Tibial nerve (tissue), 4 donors: Measurements from ENCODE around the gene TOX2. TPM values are rescaled to one million over a fixed set of nuclear protein-coding genes. Genes with fewer than 3 reads are reported as not detected.

Experiments
- DNase-seq, 2 donors: peaks; one replicate each; pipeline ENCODE4 v3.0.0-alpha.2; 2019; ENCODE audit warnings: low spot score in 2 of 2
- H3K27ac ChIP-seq, 4 donors: fragments of 200-600 bp; sonication (generic) in 3 of 4; one replicate each; pipeline ENCODE4 v1.5.1; 2017 to 2019; ENCODE audit warnings: mild to moderate bottlenecking in 1 of 4
- H3K27me3 ChIP-seq, 2 donors: fragments of 200-600 bp; sonication (generic) in 1 of 2; one replicate each; pipeline versions ENCODE4 v1.5.1 to v1.6.0; 2017 to 2019
- H3K36me3 ChIP-seq, 3 donors: fragments of 200-600 bp; sonication (generic); one replicate each; pipeline ENCODE4 v1.5.1; 2018 to 2019
- H3K4me1 ChIP-seq, 4 donors: fragments of 200-600 bp; sonication (generic) in 3 of 4; one replicate each; pipeline ENCODE4 v1.5.1; 2017 to 2019
- H3K4me3 ChIP-seq, 4 donors: fragments of 200-600 bp; sonication (generic) in 3 of 4; one replicate each; pipeline ENCODE4 v1.5.1; 2017 to 2019; ENCODE audit warnings: mild to moderate bottlenecking in 1 of 4, moderate library complexity in 1 of 4
- H3K9me3 ChIP-seq, 4 donors: fragments of 200-600 bp; sonication (generic) in 3 of 4; one replicate each; pipeline ENCODE4 v1.5.1; 2017 to 2019
- CTCF ChIP-seq, 5 experiments: fragments of 200-600 bp in 3 of 5; fragments of 450-650 bp in 2 of 5; sonication (generic) in 3 of 5; IDR thresholded peaks; one replicate each; pipeline ENCODE4 v1.5.1; 2016 to 2019; ENCODE audit warnings: antibody characterized with exemption in 5 of 5, mild to moderate bottlenecking in 3 of 5, moderate library complexity in 2 of 5
- EP300 ChIP-seq, 2 donors: sonication (generic); formaldehyde crosslinking; IDR thresholded peaks; one replicate each; pipeline ENCODE4 v1.6.1; 2017; ENCODE audit warnings: antibody characterized with exemption in 2 of 2, mild to moderate bottlenecking in 1 of 2
- POLR2A ChIP-seq, 2 donors: fragments of 450-650 bp; IDR thresholded peaks; one replicate each; pipeline ENCODE4 v1.6.1; 2017; ENCODE audit warnings: antibody characterized with exemption in 2 of 2, mild to moderate bottlenecking in 2 of 2, moderate library complexity in 2 of 2
- WGBS, 2 donors: methylation state at CpG; one replicate each; pipeline ENCODE4 v1.1.5; 2018; 5-methylcytosine and 5-hydroxymethylcytosine counted together
- total RNA-seq, 4 donors: library from RNA; depleted of rRNA; stranded (reverse); fragments of >200 nt; gene quantifications; one replicate each; pipeline ENCODE4 v1.1.0, GENCODE V29; 2016

TOX2 gene
- total RNA-seq, 4 donors from 2014 or later, result 1.3 to 3.3 (median 1.9) TPM

- Histone ChIP-seq H3K9me3 (no peaks in the 10 kb centered on the region), H3K36me3 (no peaks in the 10 kb centered on the region), H3K4me1 (no peaks in the 10 kb centered on the region), H3K4me3 (no peak overlapping the region), H3K27me3 (no peaks in the 10 kb centered on the region), H3K27ac (no peak overlapping the region)
- 81 to 83% methylated on average over 3 of the region's 3 CpGs for WGBS, 2 donors
- no peak for DNase-seq
- TF ChIP-seq EP300 (IDR thresholded peaks at IDR 0.05) (no peak), POLR2A (IDR thresholded peaks at IDR 0.05) (no peak), CTCF (IDR thresholded peaks at IDR 0.05) (no peak)
These were observed 70.5 kb downstream of the TOX2 start for GRCh38 chr20:43985121-43985520.

GRCh38 chr20:43985608-43986316 is 71.1 kb downstream of the TOX2 start:
- no peak overlapping the region for H3K4me3 ChIP-seq
- WGBS, 2 donors, result 73 to 85% methylated on average over 9 of the region's 9 CpGs
- no peak overlapping the region for H3K27ac ChIP-seq
- no peaks in the 10 kb centered on the region for H3K36me3 ChIP-seq
- no peaks in the 10 kb centered on the region for H3K27me3 ChIP-seq
- H3K9me3 ChIP-seq, result peaks cover 0 to 3% (median 0%) of the 10 kb centered on the region in 4 donors
- H3K4me1 ChIP-seq, result no peaks in the 10 kb centered on the region
- no peak for DNase-seq
- TF ChIP-seq EP300 (IDR thresholded peaks at IDR 0.05) (no peak), CTCF (IDR thresholded peaks at IDR 0.05) (no peak), POLR2A (IDR thresholded peaks at IDR 0.05) (no peak)

GRCh38 chr20:43987018-43987417 is 72.4 kb downstream of the TOX2 start:
- Histone ChIP-seq H3K4me1 (no peaks in the 10 kb centered on the region), H3K36me3 (no peaks in the 10 kb centered on the region), H3K27ac (no peak overlapping the region), H3K4me3 (no peak overlapping the region), H3K27me3 (no peaks in the 10 kb centered on the region), H3K9me3 (peaks cover 0 to 3% (median 0%) of the 10 kb centered on the region in 4 donors)
- WGBS, 2 donors, result 81 to 85% methylated on average over 1 of the region's 1 CpG
- no peak for DNase-seq
- TF ChIP-seq CTCF (IDR thresholded peaks at IDR 0.05) (no peak), POLR2A (IDR thresholded peaks at IDR 0.05) (no peak), EP300 (IDR thresholded peaks at IDR 0.05) (no peak)

GRCh38 chr20:43987531-43987930 is 72.9 kb downstream of the TOX2 start:
- WGBS, 2 donors, result 31 to 41% methylated on average over 4 of the region's 4 CpGs
- TF ChIP-seq CTCF (IDR thresholded peaks at IDR 0.05) (no peak), EP300 (IDR thresholded peaks at IDR 0.05) (no peak), POLR2A (IDR thresholded peaks at IDR 0.05) (no peak)

GRCh38 chr20:43988451-43988850 is 73.8 kb downstream of the TOX2 start:
- Histone ChIP-seq H3K9me3 (peaks cover 0 to 3% (median 0%) of the 10 kb centered on the region in 4 donors), H3K4me1 (no peaks in the 10 kb centered on the region), H3K27me3 (no peaks in the 10 kb centered on the region), H3K27ac (no peak overlapping the region), H3K36me3 (no peaks in the 10 kb centered on the region), H3K4me3 (no peak overlapping the region)
- TF ChIP-seq CTCF (IDR thresholded peaks at IDR 0.05), result no peak
- no peak for TF ChIP-seq EP300 (IDR thresholded peaks at IDR 0.05)
- no peak for TF ChIP-seq POLR2A (IDR thresholded peaks at IDR 0.05)
- 65 to 67% methylated on average over 2 of the region's 2 CpGs for WGBS, 2 donors
- no peak for DNase-seq

More at GRCh38 chr20:43987531-43987930, 72.9 kb downstream of the TOX2 start:
- DNase-seq, result no peak
- Histone ChIP-seq H3K4me1 (no peaks in the 10 kb centered on the region), H3K36me3 (no peaks in the 10 kb centered on the region), H3K9me3 (peaks cover 0 to 3% (median 0%) of the 10 kb centered on the region in 4 donors), H3K27me3 (no peaks in the 10 kb centered on the region), H3K27ac (no peak overlapping the region), H3K4me3 (no peak overlapping the region)
